ENCODE measurements around the gene SENP5.

Gene SENP5

DNA sequence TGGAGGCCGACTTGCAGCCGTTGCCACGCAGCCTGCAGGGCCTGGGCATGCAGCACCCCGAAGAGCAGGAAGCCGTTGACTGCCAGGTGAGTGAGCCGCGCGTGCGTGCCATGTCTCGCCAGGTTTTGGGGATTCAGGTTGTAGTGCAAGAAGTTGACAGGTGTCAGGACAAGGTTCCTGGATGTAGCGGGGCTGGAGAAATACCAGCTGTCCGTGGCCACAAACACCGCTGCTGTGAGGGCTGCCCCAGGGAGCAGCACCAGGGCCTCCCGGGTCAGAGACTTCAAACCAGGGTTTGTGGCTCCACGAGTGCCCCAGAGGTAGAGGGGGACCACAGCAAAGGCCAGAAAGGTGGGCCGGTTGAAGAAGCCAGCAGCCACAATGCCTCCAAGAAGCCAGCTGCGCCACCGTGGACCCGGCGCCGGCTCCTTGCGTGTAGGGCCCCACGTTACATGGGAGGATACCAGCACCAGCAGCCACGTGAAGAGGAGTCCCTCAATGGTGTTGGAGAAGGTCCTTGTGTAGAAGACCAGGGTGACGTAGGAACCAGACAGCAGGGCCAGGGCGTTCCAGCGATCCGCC lies 80.2 kb downstream of the SENP5 start:
- TF ChIP-seq, protein P1, sequence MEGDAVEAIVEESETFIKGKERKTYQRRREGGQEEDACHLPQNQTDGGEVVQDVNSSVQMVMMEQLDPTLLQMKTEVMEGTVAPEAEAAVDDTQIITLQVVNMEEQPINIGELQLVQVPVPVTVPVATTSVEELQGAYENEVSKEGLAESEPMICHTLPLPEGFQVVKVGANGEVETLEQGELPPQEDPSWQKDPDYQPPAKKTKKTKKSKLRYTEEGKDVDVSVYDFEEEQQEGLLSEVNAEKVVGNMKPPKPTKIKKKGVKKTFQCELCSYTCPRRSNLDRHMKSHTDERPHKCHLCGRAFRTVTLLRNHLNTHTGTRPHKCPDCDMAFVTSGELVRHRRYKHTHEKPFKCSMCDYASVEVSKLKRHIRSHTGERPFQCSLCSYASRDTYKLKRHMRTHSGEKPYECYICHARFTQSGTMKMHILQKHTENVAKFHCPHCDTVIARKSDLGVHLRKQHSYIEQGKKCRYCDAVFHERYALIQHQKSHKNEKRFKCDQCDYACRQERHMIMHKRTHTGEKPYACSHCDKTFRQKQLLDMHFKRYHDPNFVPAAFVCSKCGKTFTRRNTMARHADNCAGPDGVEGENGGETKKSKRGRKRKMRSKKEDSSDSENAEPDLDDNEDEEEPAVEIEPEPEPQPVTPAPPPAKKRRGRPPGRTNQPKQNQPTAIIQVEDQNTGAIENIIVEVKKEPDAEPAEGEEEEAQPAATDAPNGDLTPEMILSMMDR (IDR thresholded peaks at IDR 0.05; ENCODE audit: borderline replicate concordance, control extremely low read depth, extremely low read depth, insufficient read depth, missing control alignments), result no peak
- in situ Hi-C loops (cut with MboI; ENCODE audit: low sequenced_read_pairs, unreplicated experiment), result no loop called here
- DNase-seq (ENCODE audit: low spot score), result no peak

DNA sequence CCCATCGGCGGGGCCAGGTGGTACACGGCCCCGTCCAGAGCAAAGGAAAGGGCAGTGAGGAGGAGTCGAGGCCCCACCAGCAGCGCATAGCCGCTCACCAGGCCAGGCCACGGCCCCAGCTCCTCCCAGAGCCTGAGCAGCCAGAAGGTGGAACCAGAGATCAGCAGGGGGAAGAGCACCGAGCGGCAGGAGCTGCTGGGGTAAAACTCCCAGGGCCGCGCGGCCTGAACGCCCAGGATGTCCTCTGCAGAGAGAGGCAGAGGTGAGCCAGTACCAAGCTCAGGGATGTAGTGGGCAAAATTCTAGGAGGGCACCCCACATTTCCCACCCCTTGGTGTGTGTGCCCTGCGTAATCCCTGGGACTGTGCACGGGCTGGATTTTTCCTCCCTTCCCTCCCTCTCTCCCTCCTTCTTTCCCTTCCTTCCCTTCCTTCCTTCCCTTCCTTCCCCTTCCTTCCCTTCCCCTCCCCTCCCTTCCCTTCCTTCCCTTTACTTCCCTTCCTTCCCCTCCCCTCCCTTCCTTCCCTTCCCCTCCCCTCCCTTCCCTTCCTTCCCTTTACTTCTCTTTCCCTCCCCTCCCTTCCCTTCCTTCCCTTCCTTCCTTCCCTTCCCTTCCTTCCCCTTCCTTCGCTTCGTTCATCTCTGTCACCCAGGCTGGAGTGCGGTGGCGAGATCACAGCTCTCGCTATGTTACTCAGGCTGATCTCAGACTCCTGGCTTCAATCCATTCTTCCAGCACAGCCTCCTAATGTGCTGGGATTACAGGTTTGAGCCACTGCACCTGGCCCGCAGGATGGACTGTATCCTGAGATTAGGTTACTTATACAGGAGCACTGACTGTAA lies 80.9 kb downstream of the SENP5 start:
- DNase-seq (ENCODE audit: low spot score), result peak; percentile 39
- TF ChIP-seq, protein P1 (IDR thresholded peaks at IDR 0.05; ENCODE audit: borderline replicate concordance, control extremely low read depth, extremely low read depth, insufficient read depth, missing control alignments), result no peak
- in situ Hi-C loops (cut with MboI; ENCODE audit: low sequenced_read_pairs, unreplicated experiment), result no loop called here

DNA sequence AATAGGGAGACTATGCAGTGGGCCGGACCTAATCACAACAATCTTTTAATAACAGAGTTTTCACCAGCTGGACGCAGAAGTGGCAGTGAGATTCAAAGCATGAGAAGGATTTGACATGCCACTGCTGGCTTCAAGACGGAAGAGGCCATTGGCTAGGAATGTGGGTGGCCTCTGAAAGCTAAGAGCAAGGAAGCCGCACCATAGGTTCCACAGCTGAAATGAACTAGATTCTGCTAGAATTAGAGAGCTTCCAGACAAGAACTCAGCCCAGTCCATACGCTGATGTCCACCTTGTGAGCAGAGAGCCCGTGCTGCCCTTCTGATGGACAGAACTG lies 81.5 kb downstream of the SENP5 start:
- DNase-seq (ENCODE audit: low spot score), result no peak
- TF ChIP-seq, protein P1 (IDR thresholded peaks at IDR 0.05; ENCODE audit: borderline replicate concordance, control extremely low read depth, extremely low read depth, insufficient read depth, missing control alignments), result no peak
- in situ Hi-C loops (cut with MboI; ENCODE audit: low sequenced_read_pairs, unreplicated experiment), result no loop called here

DNA sequence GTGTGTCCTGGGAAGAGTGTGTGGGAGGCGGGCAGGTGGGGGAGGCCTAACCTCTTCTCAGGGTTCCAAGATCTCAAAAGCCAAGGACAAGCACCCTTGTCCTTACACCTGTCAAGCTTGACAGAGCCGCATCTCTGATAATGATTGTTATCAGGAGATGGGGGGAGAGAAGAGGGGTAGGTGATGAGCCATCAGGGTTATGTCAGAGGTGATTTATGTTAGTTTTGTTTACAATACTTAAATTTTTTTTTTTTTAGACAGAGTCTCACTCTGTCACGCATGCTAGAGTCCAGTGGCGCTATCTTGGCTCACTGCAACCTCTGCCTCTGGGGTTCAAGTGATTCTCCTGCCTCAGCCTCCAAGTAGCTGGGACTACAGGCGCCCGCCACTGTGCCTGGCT lies 82.0 kb downstream of the SENP5 start:
- DNase-seq (ENCODE audit: low spot score), result no peak
- TF ChIP-seq, protein P1 (IDR thresholded peaks at IDR 0.05; ENCODE audit: borderline replicate concordance, control extremely low read depth, extremely low read depth, insufficient read depth, missing control alignments), result no peak
- in situ Hi-C loops (cut with MboI; ENCODE audit: low sequenced_read_pairs, unreplicated experiment), result no loop called here

DNA sequence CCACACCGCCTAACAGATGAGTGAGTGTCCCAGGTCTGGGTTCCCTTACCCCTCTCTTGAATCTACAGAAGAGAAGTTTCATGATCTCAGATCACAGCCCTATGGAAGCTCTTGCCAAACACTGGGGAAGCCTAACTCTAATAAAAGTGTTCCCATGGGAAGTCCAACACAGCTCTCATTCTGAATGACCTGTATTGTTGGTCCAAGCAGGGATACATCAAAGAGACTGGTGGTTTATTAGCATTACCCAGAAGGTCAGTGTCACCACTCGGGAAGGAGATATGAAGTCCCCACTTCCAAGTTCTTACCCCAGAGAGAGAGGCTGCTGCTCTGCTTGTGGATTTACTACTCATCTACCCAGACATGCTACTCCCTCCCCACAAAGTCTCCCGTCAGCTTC lies 83.7 kb downstream of the SENP5 start:
- no peak for DNase-seq (ENCODE audit: low spot score)
- TF ChIP-seq, protein P1 (IDR thresholded peaks at IDR 0.05; ENCODE audit: borderline replicate concordance, control extremely low read depth, extremely low read depth, insufficient read depth, missing control alignments), result no peak
- in situ Hi-C loops (cut with MboI; ENCODE audit: low sequenced_read_pairs, unreplicated experiment), result no loop called here

DNA sequence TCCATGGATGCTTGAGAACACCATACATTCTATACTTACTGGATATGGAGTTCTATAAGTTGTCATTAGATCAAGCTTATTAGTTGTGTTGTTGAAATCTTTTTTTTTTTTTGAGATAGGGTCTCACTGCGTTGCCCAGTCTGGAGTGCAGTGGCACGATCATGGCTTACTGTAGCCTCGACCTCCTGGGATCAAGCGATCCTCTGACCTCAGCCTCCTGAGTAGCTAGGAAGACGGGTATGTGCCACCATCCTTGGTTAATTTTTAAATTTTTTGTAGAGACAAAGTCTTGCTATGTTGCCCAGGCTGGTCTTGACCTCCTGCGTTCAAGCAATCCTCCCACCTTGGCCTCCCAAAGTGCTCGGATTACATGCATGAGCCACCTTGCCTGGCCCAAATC lies 87.1 kb downstream of the SENP5 start:
- TF ChIP-seq, protein P1 (IDR thresholded peaks at IDR 0.05; ENCODE audit: borderline replicate concordance, control extremely low read depth, extremely low read depth, insufficient read depth, missing control alignments), result no peak
- in situ Hi-C loops (cut with MboI; ENCODE audit: low sequenced_read_pairs, unreplicated experiment), result no loop called here
- DNase-seq (ENCODE audit: low spot score), result no peak

Data from GM13976 (cell line).